ENCODE data around the gene TKFC. TPM values are rescaled to one million over a fixed set of nuclear protein-coding genes. Genes with fewer than 3 reads are reported as not detected.

TKFC gene
- polyA plus RNA-seq, 1 experiment = 20.3 TPM

GRCh38 chr11:61329871-61330270 is 3.2 kb upstream of the TKFC start:
- ChIA-PET POLR2A (no interaction called here), CTCF (interaction anchor here (1.5 to 1.9 kb wide), 2 partner anchors 55 to 105 kb away, joined by 7 to 10 read pairs; no protein-coding TSS in a partner anchor)
- DNase-seq (ENCODE audit: low read depth, low spot score) = no peak
- Histone ChIP-seq H3K4me3 (ENCODE audit: low read depth, low read length) (no peak overlapping the region), H3K27ac (ENCODE audit: low read depth, low read length) (no peak overlapping the region), H3K9me3 (ENCODE audit: control insufficient read depth, insufficient read depth, low read length) (no peaks in the 10 kb centered on the region; the same call in 1 of the 2 replicates), H3K27me3 (ENCODE audit: control insufficient read depth, insufficient read depth, low read length) (no peaks in the 10 kb centered on the region)
- TF ChIP-seq CTCF (IDR thresholded peaks at IDR 0.05; ENCODE audit: low read depth, low read length) = no peak

- no peak for DNase-seq (ENCODE audit: low read depth, low spot score)
- POLR2A ChIA-PET = interaction anchor here (0.5 to 1.1 kb wide), 3 partner anchors 10 to 37 kb away, joined by 3 to 5 read pairs (median 3); partner anchors contain the start of genes CYB561A3 and TMEM138
- H3K27ac ChIP-seq (ENCODE audit: low read depth, low read length) = no peak overlapping the region
Observed at GRCh38 chr11:61331651-61332050, 1.4 kb upstream of the TKFC start.

GRCh38 chr11:61332281-61332796 is 689 bp upstream of the TKFC start:
- no peak for DNase-seq (ENCODE audit: low read depth, low spot score)
- POLR2A ChIA-PET = interaction anchor here (0.8 to 1.1 kb wide), 2 partner anchors 10 to 29 kb away, joined by 3 to 5 read pairs; partner anchors contain the start of genes CYB561A3 and TMEM138
- Histone ChIP-seq H3K9me3 (ENCODE audit: control insufficient read depth, insufficient read depth, low read length) (no peaks in the 10 kb centered on the region; the same call in 1 of the 2 replicates), H3K27me3 (ENCODE audit: control insufficient read depth, insufficient read depth, low read length) (no peaks in the 10 kb centered on the region), H3K4me3 (ENCODE audit: low read depth, low read length) (peak overlapping the region; percentile 93), H3K27ac (ENCODE audit: low read depth, low read length) (peak overlapping the region; percentile 73)
- peak; percentile 24; the same call in 1 of the 2 replicates for TF ChIP-seq CTCF (IDR thresholded peaks at IDR 0.05; ENCODE audit: low read depth, low read length)
- CTCF ChIA-PET = interaction anchor here (0.7 to 1.4 kb wide), 2 partner anchors 42 to 54 kb away, joined by 4 to 9 read pairs; no protein-coding TSS in a partner anchor

More at GRCh38 chr11:61331651-61332050, 1.4 kb upstream of the TKFC start:
- no peaks in the 10 kb centered on the region; the same call in 1 of the 2 replicates for H3K9me3 ChIP-seq (ENCODE audit: control insufficient read depth, insufficient read depth, low read length)
- H3K27me3 ChIP-seq (ENCODE audit: control insufficient read depth, insufficient read depth, low read length) = no peaks in the 10 kb centered on the region
- no peak for TF ChIP-seq CTCF (IDR thresholded peaks at IDR 0.05; ENCODE audit: low read depth, low read length)
- CTCF ChIA-PET = interaction anchor here (0.7 to 1.4 kb wide), 2 partner anchors 43 to 54 kb away, joined by 4 to 9 read pairs; no protein-coding TSS in a partner anchor
- peak overlapping the region; percentile 93 for H3K4me3 ChIP-seq (ENCODE audit: low read depth, low read length)

GRCh38 chr11:61333550-61334433 is 764 bp downstream of the TKFC start:
- H3K27ac ChIP-seq (ENCODE audit: low read depth, low read length) = peak overlapping the region; percentile 73
- no peaks in the 10 kb centered on the region for H3K27me3 ChIP-seq (ENCODE audit: control insufficient read depth, insufficient read depth, low read length)
- ChIA-PET CTCF (interaction anchor here (0.5 to 10.2 kb wide), 5 partner anchors 28 to 592 kb away, joined by 3 to 519 read pairs (median 6); partner anchors contain the start of genes CYB561A3, TMEM138 and TMEM216), POLR2A (interaction anchor here (1.0 to 2.5 kb wide), 5 partner anchors 25 to 56 kb away, joined by 3 to 15 read pairs (median 4); partner anchors contain the start of genes CYB561A3 and TMEM138)
- H3K4me3 ChIP-seq (ENCODE audit: low read depth, low read length) = peak overlapping the region; percentile 93
- no peak for TF ChIP-seq CTCF (IDR thresholded peaks at IDR 0.05; ENCODE audit: low read depth, low read length)
- H3K9me3 ChIP-seq (ENCODE audit: control insufficient read depth, insufficient read depth, low read length) = no peaks in the 10 kb centered on the region; the same call in 1 of the 2 replicates
- no peak for DNase-seq (ENCODE audit: low read depth, low spot score)

Data from AG04450 (cell line).